PC-3 (cell line): Measurements from ENCODE around the gene RFC4.

ENCODE experiments used
- CTCF ChIP-seq: fragments of 300-600 bp; sonication (generic); conservative IDR thresholded peaks from 2 replicates; pipeline ENCODE4 v1.5.1; 2017; ENCODE audit warnings: antibody characterized with exemption, low read depth, mild to moderate bottlenecking, low read length
- EZH2 ChIP-seq: fragments of 300-600 bp; sonication (generic); IDR thresholded peaks from one replicate; pipeline ENCODE4 v1.6.1; 2017; ENCODE audit warnings: antibody characterized with exemption, mild to moderate bottlenecking, low read length; ENCODE audit not compliant: unreplicated experiment

- no peak for TF ChIP-seq CTCF
- TF ChIP-seq EZH2 = no peak
These were observed 20.2 kb upstream of the RFC4 start for GRCh38 chr3:186826410-186826975.
